Measurements from ENCODE around the gene FOXD4L4. TPM values are rescaled to one million over a fixed set of nuclear protein-coding genes. Genes with fewer than 3 reads are reported as not detected.
A peak's percentile ranks its signal among the peaks of the same experiment; 100 is the strongest.
"Not testable (repeated sequence)": the region's sequence is repeated elsewhere in the genome, so short reads cannot be mapped to it uniquely, and the experiment has no call there.

The FOXD4L4 gene
- 0.04 TPM in 1 of 2 replicates, not detected in the other for polyA plus RNA-seq (2013)

DNA sequence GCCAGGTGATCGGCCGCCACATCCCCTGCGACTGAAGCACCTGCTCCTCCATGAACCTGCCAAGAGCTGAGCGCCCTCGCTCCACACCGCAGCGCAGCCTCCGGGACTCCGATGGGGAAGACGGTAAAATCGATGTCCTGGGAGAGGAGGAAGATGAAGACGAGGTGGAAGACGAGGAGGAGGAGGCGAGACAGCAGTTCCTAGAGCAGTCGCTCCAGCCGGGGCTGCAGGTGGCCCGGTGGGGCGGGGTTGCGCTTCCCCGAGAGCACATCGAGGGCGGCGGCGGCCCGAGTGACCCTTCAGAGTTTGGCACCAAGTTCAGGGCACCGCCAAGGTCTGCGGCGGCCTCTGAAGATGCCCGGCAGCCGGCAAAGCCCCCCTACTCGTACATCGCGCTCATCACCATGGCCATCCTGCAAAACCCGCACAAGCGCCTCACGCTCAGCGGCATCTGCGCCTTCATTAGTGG is at the start of gene FOXD4L4:
FOXD4L4 (plus strand) TSS at position 51 of the 469 bp plus-strand sequence; CDS start at position 51, 0 bp downstream.
- not testable (repeated sequence) for H3K4me1 ChIP-seq (ENCODE audit: control insufficient read depth in 1 of 2, insufficient read depth in 2 of 2, low read length in 2 of 2); H2AK5ac ChIP-seq (ENCODE audit: low read length); H3K79me1 ChIP-seq (ENCODE audit: low read length); H3K23ac ChIP-seq (ENCODE audit: low read length); H3K27me3 ChIP-seq (ENCODE audit: insufficient read depth, low read length); H2BK12ac ChIP-seq (ENCODE audit: low read length); H3K27ac ChIP-seq (ENCODE audit: low read depth, low read length); H3K4ac ChIP-seq (ENCODE audit: low read depth, low read length); H4K91ac ChIP-seq (ENCODE audit: low read depth, low read length); H2BK5ac ChIP-seq (ENCODE audit: low read depth, low read length, poor library complexity); H3K79me2 ChIP-seq (ENCODE audit: control insufficient read depth, insufficient read depth, low read length, poor library complexity); H3K4me2 ChIP-seq (ENCODE audit: low read length); H4K8ac ChIP-seq (ENCODE audit: low read depth, low read length); H3K36me3 ChIP-seq (ENCODE audit: control insufficient read depth in 1 of 2, insufficient read depth in 2 of 2, low read length in 2 of 2); H2BK120ac ChIP-seq (ENCODE audit: insufficient read depth, low read length, poor library complexity); H2AFZ ChIP-seq (ENCODE audit: insufficient read depth, low read length, poor library complexity); H3K9ac ChIP-seq (ENCODE audit: low read length); H3K9me3 ChIP-seq (ENCODE audit: insufficient read depth, low read depth, low read length); H3K4me3 ChIP-seq (ENCODE audit: low read depth, low read length); DNase-seq; H3K18ac ChIP-seq (ENCODE audit: low read length); H4K12ac ChIP-seq (ENCODE audit: low read depth, low read length); H3K14ac ChIP-seq (ENCODE audit: low read length)
- no CpG with 5 or more reads among the region's 38 CpGs for WGBS (ENCODE audit: extremely low coverage, insufficient coverage, insufficient read length)

DNA sequence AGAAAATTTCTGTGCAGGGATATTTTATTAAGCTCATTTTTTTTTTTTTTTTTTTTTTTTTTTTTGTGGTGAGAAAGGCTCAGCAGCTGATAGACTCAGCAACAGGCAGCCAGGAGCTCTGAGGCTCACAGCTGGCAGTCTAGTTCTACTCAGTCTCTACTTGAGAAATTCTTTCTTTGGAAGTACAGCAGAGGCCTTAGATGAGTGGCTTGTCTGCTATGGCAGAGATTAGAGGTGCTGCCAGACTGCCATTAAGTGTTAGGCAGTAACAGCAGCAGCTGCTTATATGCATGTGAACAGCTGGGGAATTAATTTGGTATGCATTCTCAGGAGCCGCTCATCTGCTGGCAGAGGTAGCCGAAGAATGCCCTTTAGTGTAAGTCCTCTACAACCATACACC is 33.4 kb upstream of the FOXD4L4 start:
- H3K18ac ChIP-seq (ENCODE audit: low read length); H2BK12ac ChIP-seq (ENCODE audit: low read length); H3K4me1 ChIP-seq (ENCODE audit: control insufficient read depth in 1 of 2, insufficient read depth in 2 of 2, low read length in 2 of 2); H3K27me3 ChIP-seq (ENCODE audit: insufficient read depth, low read length); H3K36me3 ChIP-seq (ENCODE audit: control insufficient read depth in 1 of 2, insufficient read depth in 2 of 2, low read length in 2 of 2); H3K4ac ChIP-seq (ENCODE audit: low read depth, low read length); H3K14ac ChIP-seq (ENCODE audit: low read length); H3K9me3 ChIP-seq (ENCODE audit: insufficient read depth, low read depth, low read length); H2AFZ ChIP-seq (ENCODE audit: insufficient read depth, low read length, poor library complexity); H4K91ac ChIP-seq (ENCODE audit: low read depth, low read length); H2BK5ac ChIP-seq (ENCODE audit: low read depth, low read length, poor library complexity); H4K8ac ChIP-seq (ENCODE audit: low read depth, low read length); H2AK5ac ChIP-seq (ENCODE audit: low read length); H3K79me2 ChIP-seq (ENCODE audit: control insufficient read depth, insufficient read depth, low read length, poor library complexity); H3K9ac ChIP-seq (ENCODE audit: low read length); H3K27ac ChIP-seq (ENCODE audit: low read depth, low read length); H3K23ac ChIP-seq (ENCODE audit: low read length); H2BK120ac ChIP-seq (ENCODE audit: insufficient read depth, low read length, poor library complexity); H3K4me2 ChIP-seq (ENCODE audit: low read length); H4K12ac ChIP-seq (ENCODE audit: low read depth, low read length); H3K4me3 ChIP-seq (ENCODE audit: low read depth, low read length); H3K79me1 ChIP-seq (ENCODE audit: low read length): not testable (repeated sequence)
- peak; percentile 0 to 7 for DNase-seq
- no CpG with 5 or more reads among the region's 2 CpGs for WGBS (ENCODE audit: extremely low coverage, insufficient coverage, insufficient read length)

DNA sequence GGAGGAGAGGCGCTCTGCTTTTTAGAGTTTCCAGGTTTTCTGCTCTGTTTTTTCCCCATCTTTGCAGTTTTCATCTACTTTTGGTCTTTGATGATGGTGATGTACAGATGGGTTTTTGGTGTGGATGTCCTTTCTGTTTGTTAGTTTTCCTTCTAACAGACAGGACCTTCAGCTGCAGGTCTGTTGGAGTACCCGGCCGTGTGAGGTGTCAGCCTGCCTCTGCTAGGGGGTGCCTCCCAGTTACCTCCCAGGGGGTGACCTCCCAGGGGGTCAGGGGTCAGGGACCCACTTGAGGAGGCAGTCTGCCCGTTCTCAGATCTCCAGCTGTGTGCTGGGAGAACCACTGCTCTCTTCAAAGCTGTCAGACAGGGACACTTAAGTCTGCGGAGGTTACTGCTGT is 22.5 kb upstream of the FOXD4L4 start:
- not testable (repeated sequence) for H3K79me1 ChIP-seq (ENCODE audit: low read length); H3K4me3 ChIP-seq (ENCODE audit: low read depth, low read length); H3K4me2 ChIP-seq (ENCODE audit: low read length); H3K27ac ChIP-seq (ENCODE audit: low read depth, low read length); H3K14ac ChIP-seq (ENCODE audit: low read length); H2AK5ac ChIP-seq (ENCODE audit: low read length); H4K8ac ChIP-seq (ENCODE audit: low read depth, low read length); DNase-seq; H3K27me3 ChIP-seq (ENCODE audit: insufficient read depth, low read length); H3K36me3 ChIP-seq (ENCODE audit: control insufficient read depth in 1 of 2, insufficient read depth in 2 of 2, low read length in 2 of 2); H2BK120ac ChIP-seq (ENCODE audit: insufficient read depth, low read length, poor library complexity); H4K91ac ChIP-seq (ENCODE audit: low read depth, low read length); H2BK5ac ChIP-seq (ENCODE audit: low read depth, low read length, poor library complexity); H4K12ac ChIP-seq (ENCODE audit: low read depth, low read length); H3K4ac ChIP-seq (ENCODE audit: low read depth, low read length); H2BK12ac ChIP-seq (ENCODE audit: low read length); H3K23ac ChIP-seq (ENCODE audit: low read length); H3K4me1 ChIP-seq (ENCODE audit: control insufficient read depth in 1 of 2, insufficient read depth in 2 of 2, low read length in 2 of 2); H3K18ac ChIP-seq (ENCODE audit: low read length); H2AFZ ChIP-seq (ENCODE audit: insufficient read depth, low read length, poor library complexity); H3K9me3 ChIP-seq (ENCODE audit: insufficient read depth, low read depth, low read length); H3K79me2 ChIP-seq (ENCODE audit: control insufficient read depth, insufficient read depth, low read length, poor library complexity); H3K9ac ChIP-seq (ENCODE audit: low read length)
- no CpG with 5 or more reads among the region's 5 CpGs for WGBS (ENCODE audit: extremely low coverage, insufficient coverage, insufficient read length)

DNA sequence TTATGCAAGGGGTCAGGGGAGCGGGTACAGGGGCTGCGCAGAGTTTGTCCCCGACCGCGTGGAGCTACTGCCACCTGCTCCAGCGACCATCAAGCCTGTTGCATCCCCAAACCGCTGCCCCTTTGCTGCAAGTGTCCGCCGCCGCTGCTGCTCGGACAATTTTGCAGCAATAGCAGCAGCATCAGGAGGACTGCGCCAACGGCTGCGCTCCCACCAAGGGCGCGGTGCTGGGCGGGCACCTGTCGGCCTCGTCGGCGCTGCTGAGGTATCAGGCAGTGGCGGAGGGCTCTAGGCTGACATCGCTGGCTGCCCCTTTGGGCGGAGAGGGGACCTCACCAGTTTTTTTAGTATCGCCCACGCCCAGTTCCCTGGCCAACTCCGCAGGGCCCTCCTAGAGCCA is 1.2 kb downstream of the FOXD4L4 start:
- H3K4me1 ChIP-seq (ENCODE audit: control insufficient read depth in 1 of 2, insufficient read depth in 2 of 2, low read length in 2 of 2); H2BK5ac ChIP-seq (ENCODE audit: low read depth, low read length, poor library complexity); H2AK5ac ChIP-seq (ENCODE audit: low read length); DNase-seq; H4K91ac ChIP-seq (ENCODE audit: low read depth, low read length); H3K4me3 ChIP-seq (ENCODE audit: low read depth, low read length); H3K18ac ChIP-seq (ENCODE audit: low read length); H3K14ac ChIP-seq (ENCODE audit: low read length); H3K79me2 ChIP-seq (ENCODE audit: control insufficient read depth, insufficient read depth, low read length, poor library complexity); H4K12ac ChIP-seq (ENCODE audit: low read depth, low read length); H4K8ac ChIP-seq (ENCODE audit: low read depth, low read length); H3K9me3 ChIP-seq (ENCODE audit: insufficient read depth, low read depth, low read length); H2AFZ ChIP-seq (ENCODE audit: insufficient read depth, low read length, poor library complexity); H3K79me1 ChIP-seq (ENCODE audit: low read length); H3K36me3 ChIP-seq (ENCODE audit: control insufficient read depth in 1 of 2, insufficient read depth in 2 of 2, low read length in 2 of 2); H3K9ac ChIP-seq (ENCODE audit: low read length); H2BK12ac ChIP-seq (ENCODE audit: low read length); H3K23ac ChIP-seq (ENCODE audit: low read length); H2BK120ac ChIP-seq (ENCODE audit: insufficient read depth, low read length, poor library complexity); H3K27me3 ChIP-seq (ENCODE audit: insufficient read depth, low read length); H3K27ac ChIP-seq (ENCODE audit: low read depth, low read length); H3K4ac ChIP-seq (ENCODE audit: low read depth, low read length); H3K4me2 ChIP-seq (ENCODE audit: low read length): not testable (repeated sequence)
- WGBS (ENCODE audit: extremely low coverage, insufficient coverage, insufficient read length), result no CpG with 5 or more reads among the region's 27 CpGs

Data from trophoblast cell (in vitro differentiated cells and primary cell).